GM18909 (cell line): Measurements from ENCODE around the gene CCDC85B.

Experiments
- ATAC-seq: cut with Tn5 transposase; IDR thresholded peaks from one replicate; pipeline ENCODE4 v1.9.1; 2021; ENCODE audit warnings: mild to moderate bottlenecking; ENCODE audit not compliant: unreplicated experiment, poor library complexity

CCDC85B gene

DNA sequence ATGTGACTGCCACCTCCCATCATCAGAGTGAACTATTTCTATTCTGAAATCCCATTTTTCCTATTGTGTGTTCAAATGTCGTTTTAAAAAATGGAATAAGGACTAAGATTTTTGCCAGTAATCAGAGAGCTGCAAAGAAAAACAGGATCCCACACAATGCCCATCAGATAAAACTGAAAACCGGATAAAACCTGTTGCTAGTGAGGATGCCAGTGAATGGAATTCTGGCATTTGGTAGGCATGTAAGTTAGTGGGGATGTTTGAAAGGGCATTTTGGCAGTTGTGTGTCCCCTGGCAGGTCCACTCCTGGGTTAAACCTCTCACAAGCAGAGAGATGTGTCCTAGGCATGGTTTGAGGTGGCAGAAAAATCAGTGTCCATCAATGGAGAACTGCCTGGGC is 34.9 kb downstream of the CCDC85B start:
- ATAC-seq = no peak

DNA sequence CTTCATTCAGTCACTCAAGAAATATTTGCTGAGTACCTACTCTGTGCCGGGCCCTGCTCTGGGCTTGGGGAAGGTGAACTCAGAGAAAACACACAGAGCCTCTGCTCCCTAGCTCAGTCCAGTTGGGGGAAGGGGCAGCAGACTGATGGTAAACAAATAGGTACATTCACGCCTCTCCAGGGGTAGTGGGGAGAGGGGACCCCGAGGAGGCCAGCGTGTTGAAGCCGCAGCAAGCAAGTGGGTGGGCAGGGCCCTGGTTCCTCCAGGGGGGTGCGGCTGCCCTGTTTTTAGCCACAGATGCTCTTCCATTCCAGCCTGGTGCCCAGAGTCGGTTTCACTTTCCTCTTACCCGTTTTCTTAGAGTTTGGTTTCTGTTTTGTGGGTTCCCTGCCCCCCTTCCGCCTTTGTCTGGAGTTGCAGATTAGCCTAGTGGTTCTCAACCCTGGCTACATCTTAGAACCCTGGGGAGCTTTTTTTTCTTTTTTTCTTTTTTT is 37.5 kb downstream of the CCDC85B start:
- ATAC-seq = peak; percentile 72

DNA sequence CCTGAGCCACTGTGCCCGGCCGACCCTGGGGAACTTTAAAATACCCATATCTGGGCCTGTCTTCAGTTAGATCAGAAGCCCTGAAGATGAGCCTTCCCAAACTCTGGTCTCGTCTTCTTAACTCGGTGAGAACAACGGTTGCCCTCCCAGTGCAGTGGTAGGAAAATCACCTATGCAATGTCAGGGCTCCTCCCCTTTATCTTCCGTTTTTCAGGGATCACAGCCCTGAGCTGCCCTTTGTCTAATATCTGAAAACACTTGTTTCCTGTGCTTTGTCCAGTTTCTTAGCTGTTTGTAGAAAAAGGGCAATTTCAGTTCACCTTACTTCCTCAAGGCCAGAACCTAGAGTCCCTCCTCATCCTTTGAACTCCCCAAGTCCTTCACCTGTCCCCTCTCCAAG is 38.2 kb downstream of the CCDC85B start:
- ATAC-seq = no peak

DNA sequence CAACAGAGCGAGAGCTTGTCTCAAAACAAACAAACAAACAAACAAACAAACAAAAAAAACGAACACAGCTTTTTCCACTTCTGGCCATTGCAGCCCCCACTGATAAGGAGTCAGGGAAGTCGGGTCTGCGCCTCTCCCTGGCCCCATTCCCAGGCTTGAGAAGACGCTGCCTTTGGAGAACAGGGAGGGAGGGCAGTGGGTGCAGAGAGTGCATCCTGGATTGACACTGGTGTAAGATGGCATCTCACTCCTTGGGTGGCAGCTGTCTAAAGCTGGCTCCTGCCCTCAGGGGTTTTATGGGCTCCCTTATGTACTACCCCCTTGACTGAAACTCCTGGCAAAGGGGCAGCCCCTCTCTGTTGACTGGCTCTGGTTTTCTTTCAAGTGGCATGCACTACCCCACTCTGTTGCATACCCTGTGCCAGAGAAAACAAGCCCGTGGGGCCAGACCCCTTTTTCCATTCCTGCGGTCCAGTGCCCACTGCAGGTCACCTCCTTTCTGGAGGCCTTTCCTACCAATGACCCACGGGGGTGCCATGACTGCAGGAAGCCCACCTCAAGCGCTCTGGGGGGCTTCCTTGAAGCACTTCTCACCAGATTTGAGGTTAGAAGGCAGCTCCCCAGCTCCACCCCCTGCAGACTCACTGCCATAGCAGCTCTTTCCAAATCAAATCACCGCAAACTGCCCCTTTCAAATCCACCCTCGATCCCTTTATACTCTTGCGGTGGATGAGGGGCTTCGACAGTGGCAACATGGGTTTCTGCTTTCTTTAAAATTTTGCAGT is 41.5 kb downstream of the CCDC85B start:
- ATAC-seq = no peak

DNA sequence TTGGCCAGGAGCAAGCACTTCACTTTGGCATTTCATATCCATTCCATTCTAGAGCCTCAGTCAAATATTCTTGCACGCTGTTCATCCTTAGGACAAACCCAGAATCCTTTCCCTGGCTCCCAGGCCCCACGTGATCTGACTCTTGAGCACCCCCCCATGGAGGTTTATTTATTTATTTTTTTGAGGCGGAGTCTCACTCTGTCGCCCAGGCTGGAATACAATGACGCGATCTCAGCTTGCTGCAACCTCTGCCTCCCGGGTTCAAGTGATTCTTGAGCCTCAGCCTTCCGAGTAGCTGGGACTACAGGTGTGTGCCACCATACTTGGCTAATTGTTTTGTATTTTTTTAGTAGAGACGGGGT is 42.1 kb downstream of the CCDC85B start:
- ATAC-seq = no peak

DNA sequence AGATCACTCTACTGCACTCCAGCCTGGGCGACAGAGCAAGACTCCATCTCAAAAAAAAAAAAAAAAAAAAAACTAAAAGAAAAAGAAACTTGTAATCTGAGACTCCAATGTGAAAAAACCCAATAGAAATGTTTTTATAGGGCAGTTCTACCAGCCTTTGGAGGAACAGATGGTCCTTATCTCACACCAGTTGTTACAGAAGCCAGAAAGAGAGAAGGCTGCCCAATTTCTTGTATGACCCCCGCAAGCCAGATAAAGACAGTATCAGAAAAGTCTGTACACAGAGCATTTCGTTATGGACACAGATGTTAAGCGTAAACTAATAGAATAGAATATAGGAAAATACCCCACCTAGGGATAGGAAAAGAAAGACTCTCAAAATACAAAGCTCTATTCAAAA is 43.5 kb downstream of the CCDC85B start:
- ATAC-seq = no peak

DNA sequence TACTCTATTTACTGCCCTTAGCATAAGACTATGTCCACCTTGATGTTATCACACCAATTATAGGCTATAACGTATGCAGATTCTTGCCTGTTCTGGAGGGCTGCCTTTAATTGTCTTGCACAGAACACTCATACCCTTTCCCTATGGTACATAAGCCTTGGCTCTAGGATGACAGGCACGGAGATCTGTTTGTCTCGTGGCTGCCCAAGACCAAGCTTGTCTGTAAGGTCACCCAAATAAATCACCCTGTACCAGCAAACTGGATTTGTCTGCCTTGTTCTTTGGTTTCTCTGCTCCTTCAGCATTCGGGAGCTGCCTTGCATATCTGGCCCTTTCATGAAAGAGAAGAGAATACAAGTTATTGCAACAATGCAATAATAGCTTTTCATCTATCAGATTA is 47.3 kb downstream of the CCDC85B start:
- no peak for ATAC-seq
